ENCODE measurements around the gene KIF12. TPM values are rescaled to one million over a fixed set of nuclear protein-coding genes. Genes with fewer than 3 reads are reported as not detected.
A peak's percentile ranks its signal among the peaks of the same experiment; 100 is the strongest.

The KIF12 gene
- polyA plus RNA-seq, 3 donors = not detected

- Mint-ChIP-seq H3K36me3 (no peaks in the 10 kb centered on the region), H3K4me1 (peaks cover 4% of the 10 kb centered on the region), H3K4me3 (peak overlapping the region in 1 of 2 donors; percentile 71), H3K9me3 (peaks cover 4 to 19% (median 16%) of the 10 kb centered on the region in 7 donors), H3K27ac (no peak overlapping the region), H3K27me3 (ENCODE audit: low read depth in 3 of 3) (peaks cover 23 to 54% (median 46%) of the 10 kb centered on the region in 3 donors)
- Histone ChIP-seq H3K27me3 (ENCODE audit: control insufficient read depth in 2 of 2, insufficient read depth in 2 of 2, low read length in 2 of 2) (peaks cover 3 to 26% of the 10 kb centered on the region in 2 donors), H4K20me1 (ENCODE audit: insufficient read depth, low read length) (no peaks in the 10 kb centered on the region), H3K4me1 (ENCODE audit: control insufficient read depth in 1 of 2, insufficient read depth in 2 of 2, low read length in 2 of 2) (peaks cover 0 to 8% of the 10 kb centered on the region in 2 donors), H3K4me3 (replicated peaks in 1 of 3; ENCODE audit: low read depth in 2 of 3, low read length in 3 of 3) (peak overlapping the region in 1 of 3 experiments; percentile 65), H3K27ac (ENCODE audit: low read depth in 1 of 2, low read length in 2 of 2) (no peak overlapping the region), H2AFZ (ENCODE audit: insufficient read depth, low read depth, low read length, poor library complexity, severe bottlenecking) (peak overlapping the region; percentile 41), H3K9ac (ENCODE audit: insufficient read depth, low read length, poor library complexity, severe bottlenecking) (peak overlapping the region; percentile 15), H3K36me3 (replicated peaks in 1 of 2; ENCODE audit: control insufficient read depth in 1 of 2, insufficient read depth in 2 of 2, low read length in 2 of 2) (no peaks in the 10 kb centered on the region), H3K79me2 (ENCODE audit: insufficient read depth, low read length) (no peaks in the 10 kb centered on the region), H3K9me3 (replicated peaks in 1 of 2; ENCODE audit: control insufficient read depth in 1 of 2, insufficient read depth in 1 of 2, low read length in 2 of 2) (peaks cover 4 to 5% of the 10 kb centered on the region in 2 donors), H3K4me2 (replicated peaks; ENCODE audit: extremely low read depth, low read length, poor library complexity, severe bottlenecking) (peak overlapping the region; percentile 68)
- DNase-seq = no peak
- WGBS (ENCODE audit: insufficient coverage) = 1% methylated on average over 55 of the region's 77 CpGs
- no peak for TF ChIP-seq CTCF (IDR thresholded peaks at IDR 0.05)
- intact Hi-C loops (cut with micrococcal nuclease) = no loop called here
Measured at GRCh38 chr9:114098021-114098935, 814 bp downstream of the KIF12 start.

GRCh38 chr9:114097613-114098020 lies 1.5 kb downstream of the KIF12 start:
- TF ChIP-seq CTCF (IDR thresholded peaks at IDR 0.05) = no peak
- Mint-ChIP-seq H3K4me1 (peaks cover 4% of the 10 kb centered on the region), H3K27ac (no peak overlapping the region), H3K9me3 (peaks cover 4 to 14% (median 12%) of the 10 kb centered on the region in 7 donors), H3K27me3 (ENCODE audit: low read depth in 3 of 3) (peaks cover 23 to 49% (median 41%) of the 10 kb centered on the region in 3 donors), H3K36me3 (no peaks in the 10 kb centered on the region), H3K4me3 (peak overlapping the region in 1 of 2 donors; percentile 71)
- Histone ChIP-seq H3K4me2 (replicated peaks; ENCODE audit: extremely low read depth, low read length, poor library complexity, severe bottlenecking) (peak overlapping the region; percentile 68), H3K27me3 (ENCODE audit: control insufficient read depth in 2 of 2, insufficient read depth in 2 of 2, low read length in 2 of 2) (peaks cover 3 to 26% of the 10 kb centered on the region in 2 donors), H3K4me3 (replicated peaks in 1 of 3; ENCODE audit: low read depth in 2 of 3, low read length in 3 of 3) (peak overlapping the region in 1 of 3 experiments; percentile 65), H3K79me2 (ENCODE audit: insufficient read depth, low read length) (no peaks in the 10 kb centered on the region), H4K20me1 (ENCODE audit: insufficient read depth, low read length) (no peaks in the 10 kb centered on the region), H3K9me3 (replicated peaks in 1 of 2; ENCODE audit: control insufficient read depth in 1 of 2, insufficient read depth in 1 of 2, low read length in 2 of 2) (peaks cover 4 to 5% of the 10 kb centered on the region in 2 donors), H3K4me1 (ENCODE audit: control insufficient read depth in 1 of 2, insufficient read depth in 2 of 2, low read length in 2 of 2) (peaks cover 0 to 8% of the 10 kb centered on the region in 2 donors), H2AFZ (ENCODE audit: insufficient read depth, low read depth, low read length, poor library complexity, severe bottlenecking) (no peak overlapping the region), H3K36me3 (replicated peaks in 1 of 2; ENCODE audit: control insufficient read depth in 1 of 2, insufficient read depth in 2 of 2, low read length in 2 of 2) (no peaks in the 10 kb centered on the region), H3K9ac (ENCODE audit: insufficient read depth, low read length, poor library complexity, severe bottlenecking) (peak overlapping the region; percentile 15), H3K27ac (ENCODE audit: low read depth in 1 of 2, low read length in 2 of 2) (no peak overlapping the region)
- DNase-seq = no peak
- WGBS (ENCODE audit: insufficient coverage) = 18% methylated on average over 16 of the region's 18 CpGs
- intact Hi-C loops (cut with micrococcal nuclease) = no loop called here
